D341Med (cell line): ENCODE measurements around the gene TMCO6.
"Not testable (repeated sequence)": the region's sequence is repeated elsewhere in the genome, so short reads cannot be mapped to it uniquely, and the experiment has no call there.

Experiments
- DNase-seq: peaks from one replicate; pipeline ENCODE4 v3.0.0; 2012; ENCODE audit warnings: low spot score

The TMCO6 gene

GRCh38 chr5:140630292-140631035 lies 8.8 kb upstream of the TMCO6 start:
- no peak for DNase-seq

GRCh38 chr5:140631036-140631417 lies 8.2 kb upstream of the TMCO6 start:
- DNase-seq: no peak

DNA sequence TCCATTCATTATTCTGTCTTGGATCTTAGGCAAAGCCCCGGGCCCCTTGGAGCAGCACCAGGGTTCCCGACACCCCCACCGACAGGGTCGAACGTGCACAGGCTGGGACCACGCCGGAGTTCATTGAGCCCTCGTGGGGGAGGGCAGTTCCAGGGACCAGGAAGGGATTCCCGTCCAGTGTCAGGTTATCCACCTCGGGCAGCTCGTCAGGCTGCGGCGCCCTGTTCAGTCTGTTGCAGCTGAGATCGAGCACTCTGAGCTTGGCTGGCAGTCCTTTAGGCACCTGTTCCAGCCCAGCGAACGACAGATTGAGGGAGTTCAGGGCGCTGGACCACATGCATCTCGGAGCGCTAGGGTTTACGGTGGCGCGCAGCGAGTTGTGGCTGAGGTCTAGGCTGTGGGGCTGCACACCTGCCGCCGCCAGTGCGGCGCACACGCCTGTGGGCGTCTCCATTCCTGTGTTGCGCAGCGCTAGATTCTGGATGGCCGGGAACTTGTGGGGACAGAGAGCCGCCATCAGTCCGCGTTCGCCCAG lies 7.4 kb upstream of the TMCO6 start:
- DNase-seq: no peak

DNA sequence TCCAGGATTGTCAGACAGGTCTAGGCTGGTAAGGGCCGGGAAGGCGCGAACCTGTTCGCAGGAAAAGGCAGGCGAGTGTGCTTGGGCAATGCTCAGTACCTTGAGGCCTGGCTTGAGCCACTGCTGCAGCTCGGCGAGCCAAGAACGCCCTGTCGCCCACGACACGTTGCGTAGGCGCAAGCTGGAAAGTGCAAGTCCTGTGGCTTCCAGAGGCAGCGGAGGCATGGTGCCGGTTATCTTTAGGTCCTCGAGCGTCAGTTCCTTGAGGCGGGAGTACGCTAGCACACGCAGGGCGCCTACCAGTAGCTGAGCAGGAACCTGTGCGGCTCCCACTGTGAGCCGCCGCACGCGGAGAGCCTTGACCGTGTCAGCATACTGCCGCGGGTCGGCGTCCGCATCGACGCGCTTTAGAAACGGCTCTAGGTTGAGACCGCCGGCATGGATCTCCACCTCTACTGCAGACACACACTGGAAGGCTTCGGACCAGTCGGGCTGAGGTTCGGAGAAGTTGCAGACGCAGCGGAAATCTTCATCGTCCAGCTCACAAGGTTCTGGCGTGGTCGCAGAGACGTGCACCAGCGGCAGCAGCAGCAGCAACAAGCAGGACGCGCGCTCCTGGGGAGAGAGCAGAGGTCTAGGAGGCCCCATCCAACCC lies 6.8 kb upstream of the TMCO6 start:
- DNase-seq: no peak

- DNase-seq: no peak
Measured at GRCh38 chr5:140633021-140633471, 6.2 kb upstream of the TMCO6 start, which contains the start of gene CD14. Gene CD14 (minus strand): TSS chr5:140633175. CDS start chr5:140633071, 104 bp downstream.

GRCh38 chr5:140633501-140633900 lies 5.8 kb upstream of the TMCO6 start:
- DNase-seq: no peak

GRCh38 chr5:140634103-140634502 lies 5.1 kb upstream of the TMCO6 start:
- no peak for DNase-seq

DNA sequence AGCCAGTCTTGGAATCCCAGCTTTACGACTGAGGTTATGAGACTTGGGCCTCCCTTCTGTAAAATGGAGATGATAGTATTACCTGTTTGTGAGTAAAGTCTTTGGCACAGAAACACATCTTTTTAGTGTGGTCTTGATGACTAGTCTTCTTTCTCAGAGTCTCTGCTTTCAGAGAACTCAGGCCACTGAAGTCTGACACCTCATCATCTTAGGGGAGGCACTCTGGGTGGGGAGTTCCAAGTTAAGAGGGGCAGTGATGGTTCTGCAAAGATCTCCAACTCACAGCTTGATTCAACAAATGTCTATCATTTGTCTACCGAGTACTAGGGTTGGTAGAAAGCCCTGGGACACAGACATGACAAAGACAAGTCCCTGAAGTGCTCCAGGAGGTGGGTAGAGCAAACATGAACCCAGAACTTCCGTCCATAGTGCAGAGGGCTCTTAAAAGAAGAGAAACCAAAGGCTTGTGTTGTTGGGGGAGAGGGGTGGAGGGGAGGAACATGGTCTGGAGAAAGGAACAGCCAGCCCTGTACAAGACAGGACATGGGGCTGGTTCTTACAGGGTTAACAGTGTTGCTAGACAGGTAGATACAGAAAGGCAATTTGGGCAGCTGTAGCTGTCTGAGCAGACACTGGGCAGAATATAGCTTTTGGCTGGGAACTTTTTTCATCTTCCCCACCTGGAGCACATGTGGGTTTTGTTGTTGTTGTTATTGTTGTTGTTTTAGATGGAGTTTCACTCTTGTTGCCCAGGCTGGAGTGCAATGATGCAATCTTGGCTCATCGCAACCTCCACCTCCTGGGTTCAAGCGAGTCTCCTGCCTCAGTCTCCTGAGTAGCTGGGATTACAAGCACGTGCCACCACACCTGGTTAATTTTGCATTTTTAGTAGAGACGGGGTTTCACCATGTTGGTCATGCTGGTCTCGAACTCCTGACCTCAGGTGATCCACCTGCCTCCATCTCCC lies 3.7 kb upstream of the TMCO6 start:
- no peak for DNase-seq

DNA sequence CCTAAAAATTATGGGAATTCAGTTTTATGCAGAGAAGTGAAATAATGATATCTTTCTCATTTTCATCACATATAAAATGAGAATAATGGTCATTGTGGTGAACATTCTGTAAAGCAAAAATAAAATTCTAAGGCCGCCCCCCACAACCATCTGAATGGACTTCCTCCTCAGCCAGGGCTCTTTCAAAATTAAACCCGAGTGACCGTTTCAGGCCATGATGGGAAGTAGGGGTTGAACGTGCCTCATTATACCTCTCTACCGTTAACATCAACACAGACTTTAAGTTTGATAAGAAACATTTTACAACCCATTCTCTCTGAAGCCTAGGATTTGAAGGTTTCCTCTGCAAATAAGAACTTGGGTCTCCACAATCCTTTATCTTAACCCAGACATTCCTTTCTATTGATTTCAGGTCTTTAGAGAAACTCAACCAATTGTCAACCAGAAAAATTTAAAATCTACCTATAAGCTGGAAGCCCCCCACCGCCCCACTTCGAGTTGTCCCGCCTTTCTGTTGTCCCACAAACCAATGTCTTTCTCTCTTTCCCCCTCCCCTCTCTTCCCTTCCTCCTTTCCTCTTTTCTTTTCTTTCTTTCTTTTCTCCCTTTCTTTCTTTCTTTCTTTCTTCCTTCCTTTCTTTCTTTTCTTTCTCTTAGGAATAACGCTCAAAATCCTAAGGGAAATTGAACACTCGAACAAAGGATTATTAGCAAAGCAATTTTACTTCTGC lies 1.7 kb upstream of the TMCO6 start:
- DNase-seq: no peak

DNA sequence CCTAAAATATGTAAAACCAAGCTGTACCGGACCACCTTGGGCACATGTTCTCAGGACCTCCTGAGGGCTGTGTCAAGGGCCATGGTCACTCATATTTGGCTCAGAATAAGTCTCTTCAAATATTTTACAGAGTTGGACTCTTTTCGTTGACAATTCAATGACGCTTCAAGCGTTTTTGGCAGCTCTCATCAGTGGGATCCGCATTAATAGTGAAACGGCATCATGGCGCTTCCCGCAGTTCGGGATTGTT lies 428 bp upstream of the TMCO6 start:
- DNase-seq: not testable (repeated sequence)

GRCh38 chr5:140641716-140642115 lies 2.5 kb downstream of the TMCO6 start:
- no peak for DNase-seq

DNA sequence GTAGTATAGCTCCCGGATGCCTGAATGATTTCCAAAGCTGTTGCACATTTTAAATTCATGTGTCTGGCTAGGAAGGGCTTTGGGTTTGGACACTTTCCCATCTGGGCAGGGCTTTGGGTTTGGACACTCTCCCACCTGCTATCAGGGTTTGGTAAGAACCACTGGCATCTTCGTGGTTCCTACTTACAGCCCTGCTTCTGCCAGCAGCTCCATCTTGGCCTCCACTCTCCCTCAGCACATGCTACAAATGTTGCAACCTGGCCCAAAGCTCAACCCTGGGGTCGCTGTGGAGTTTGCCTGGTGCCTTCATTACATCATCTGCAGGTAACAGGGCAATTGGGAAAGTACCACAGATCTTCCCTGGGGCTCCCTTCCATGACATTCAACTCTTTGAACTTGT lies 3.5 kb downstream of the TMCO6 start:
- no peak for DNase-seq

DNA sequence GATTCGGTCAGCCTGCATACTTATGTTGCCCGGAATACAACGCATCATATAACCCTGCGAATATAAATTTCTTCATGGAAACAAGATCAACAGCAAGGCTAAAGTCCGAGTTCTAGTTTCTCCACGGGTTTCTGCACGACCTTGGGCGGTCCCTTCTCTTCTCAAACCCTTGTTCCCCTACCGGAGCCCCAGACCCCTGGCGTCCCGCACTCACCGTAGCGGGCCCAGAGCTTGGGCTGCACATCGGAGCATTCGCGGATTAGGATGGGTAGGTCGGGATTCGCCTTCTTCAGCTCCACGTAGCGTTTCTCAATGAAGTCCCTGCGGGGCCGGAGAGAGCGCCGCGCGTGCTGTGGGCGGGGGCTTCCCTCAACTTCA lies 7.8 kb downstream of the TMCO6 start:
- DNase-seq: no peak

DNA sequence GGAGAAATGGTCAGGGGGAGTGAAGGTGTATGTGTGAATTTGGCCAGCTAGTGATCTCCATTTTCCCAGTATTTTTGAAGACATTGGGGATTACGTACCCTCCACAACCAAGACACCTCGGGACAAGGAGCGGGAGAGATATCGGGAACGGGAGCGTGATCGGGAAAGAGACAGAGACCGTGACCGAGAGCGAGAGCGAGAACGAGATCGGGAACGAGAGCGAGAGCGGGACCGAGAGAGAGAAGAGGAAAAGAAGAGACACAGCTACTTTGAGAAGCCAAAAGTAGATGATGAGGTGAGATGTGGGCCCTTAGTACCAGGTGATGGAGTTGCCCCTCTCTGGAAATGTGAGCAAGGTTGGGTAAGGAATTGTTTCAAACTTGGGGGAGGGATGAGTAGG lies 19.6 kb downstream of the TMCO6 start:
- no peak for DNase-seq

DNA sequence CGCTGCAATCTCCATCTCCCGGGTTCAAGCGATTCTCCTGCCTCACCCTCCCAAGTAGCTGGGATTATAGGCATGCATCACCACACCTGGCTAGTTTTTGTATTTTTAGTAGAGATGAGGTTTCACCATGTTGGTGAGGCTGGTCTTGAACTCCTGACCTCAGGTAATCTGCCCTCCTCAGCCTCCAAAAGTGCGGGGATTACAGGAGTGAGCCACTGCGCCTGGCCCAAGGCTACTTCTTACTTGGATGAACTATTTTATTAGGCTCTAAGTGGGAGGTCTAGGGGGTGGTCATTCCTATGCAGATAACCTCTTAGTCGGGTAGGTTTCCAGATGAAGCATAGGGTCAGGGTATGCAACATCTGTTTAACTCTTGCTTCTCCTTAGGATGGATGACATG lies 21.1 kb downstream of the TMCO6 start:
- not testable (repeated sequence) for DNase-seq

- DNase-seq: no peak
Measured at GRCh38 chr5:140664030-140664358, 24.7 kb downstream of the TMCO6 start.

- DNase-seq: peak; percentile 94
Measured at GRCh38 chr5:140664359-140665119, 25.3 kb downstream of the TMCO6 start, which contains the start of gene WDR55. Gene WDR55 (plus strand): TSS chr5:140664904. CDS start chr5:140664913, 9 bp downstream.

GRCh38 chr5:140671035-140671434 lies 31.8 kb downstream of the TMCO6 start:
- DNase-seq: not testable (repeated sequence)

DNA sequence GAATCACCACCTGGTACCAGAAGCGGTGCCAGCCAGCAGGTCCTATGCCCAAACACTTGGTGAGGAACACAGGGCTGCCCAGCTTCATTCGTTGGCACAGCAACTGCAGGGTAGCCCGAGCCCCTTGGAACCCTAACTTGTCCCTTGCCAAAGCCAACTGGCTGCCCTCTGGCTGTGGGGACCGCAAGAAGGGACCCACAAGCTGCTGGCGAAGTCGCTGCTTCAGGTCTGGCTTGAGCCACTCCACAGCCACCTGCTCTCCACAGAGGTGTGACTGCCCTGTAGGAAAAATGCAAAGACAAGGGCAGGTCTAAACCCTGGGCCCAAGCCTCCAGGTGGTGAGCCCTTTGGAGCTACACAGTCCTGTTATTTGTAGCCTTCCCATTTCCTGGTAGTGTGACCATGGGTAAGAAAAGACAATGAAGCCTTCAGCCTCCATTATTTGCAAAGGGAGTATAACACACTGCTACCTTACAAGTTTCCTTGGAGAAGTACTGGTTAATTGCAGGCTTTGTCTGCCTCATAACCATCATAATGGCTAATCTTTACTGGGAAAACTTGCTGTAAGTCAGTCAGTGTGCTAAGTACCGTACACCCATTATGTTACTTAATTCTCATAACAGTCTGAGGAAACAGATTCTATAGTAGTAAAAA lies 32.3 kb downstream of the TMCO6 start:
- DNase-seq: no peak

- DNase-seq: no peak
Measured at GRCh38 chr5:140672455-140673186, 33.4 kb downstream of the TMCO6 start.
